ENCODE data around the gene CSNK1D.

CSNK1D gene

DNA sequence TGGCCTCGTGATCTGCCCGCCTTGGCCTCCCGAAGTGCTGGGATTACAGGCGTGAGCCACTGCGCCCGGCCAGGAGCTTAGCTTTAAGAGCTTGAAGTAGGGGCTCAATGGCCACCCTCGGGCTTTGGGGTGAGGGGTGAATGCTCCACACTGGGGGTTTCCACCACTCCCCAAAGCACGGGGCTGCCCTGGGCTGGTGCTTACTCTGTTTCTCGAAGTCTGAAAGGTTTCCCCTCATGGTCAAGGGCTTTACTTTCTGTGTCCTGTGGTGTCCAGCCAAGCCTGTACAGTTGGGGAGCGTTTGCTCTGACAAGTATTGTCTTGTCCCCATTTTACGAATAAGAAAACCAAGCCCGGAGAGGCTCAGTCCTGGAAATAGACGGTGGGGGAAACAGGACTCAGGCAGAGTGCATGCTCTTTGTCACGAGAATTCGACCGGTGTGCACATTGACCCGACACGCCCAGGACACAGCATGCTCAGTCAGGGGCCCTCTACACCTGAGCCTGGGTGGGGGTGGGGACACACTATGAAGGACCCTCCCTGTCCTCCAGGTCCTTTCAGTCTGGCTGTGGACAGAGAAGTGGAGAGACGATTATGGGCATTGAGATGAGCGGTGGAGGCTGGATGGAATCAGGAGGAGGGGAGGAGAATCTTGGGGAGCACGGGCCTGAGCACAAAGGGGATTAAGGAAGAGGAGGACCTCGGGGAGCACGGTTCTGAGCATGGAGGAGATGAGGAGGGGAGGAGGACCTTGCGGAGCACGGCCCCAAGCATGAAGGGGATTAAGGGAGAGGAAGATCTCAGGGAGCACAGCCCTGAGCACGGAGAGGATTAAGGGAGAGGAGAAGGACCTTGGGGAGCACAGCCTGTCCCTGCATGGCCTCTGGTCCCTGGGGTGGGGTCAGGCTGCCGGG lies 36.4 kb upstream of the CSNK1D start:
- DNase-seq, result no peak

DNA sequence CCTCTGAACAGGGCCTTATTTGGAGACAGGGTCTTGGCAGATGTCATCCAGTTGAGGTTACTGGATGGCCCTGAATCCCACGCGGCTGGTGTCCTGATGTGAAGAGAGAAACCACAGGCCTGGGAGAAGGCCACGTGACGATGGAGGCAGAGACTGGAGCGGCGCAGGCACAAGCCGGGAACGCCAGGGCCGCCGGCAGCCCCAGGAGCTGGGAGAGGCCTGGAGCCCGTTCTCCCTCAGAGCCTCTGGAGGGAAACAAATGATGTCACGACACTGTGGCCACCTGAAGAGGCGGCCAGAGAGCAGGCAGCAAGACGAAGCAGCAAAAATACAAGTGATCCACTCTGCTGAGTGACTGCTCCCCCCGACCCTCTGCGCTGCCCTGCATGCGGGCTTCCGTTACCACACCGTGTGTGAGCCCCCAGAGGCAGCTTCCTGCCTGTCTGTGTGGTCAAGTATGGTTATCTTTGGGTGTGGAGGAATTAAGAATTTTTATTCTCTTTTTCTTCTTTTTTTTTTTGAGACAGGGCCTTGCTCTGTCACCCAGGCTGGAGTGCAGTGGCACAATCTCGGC lies 32.3 kb upstream of the CSNK1D start:
- no peak for DNase-seq

DNA sequence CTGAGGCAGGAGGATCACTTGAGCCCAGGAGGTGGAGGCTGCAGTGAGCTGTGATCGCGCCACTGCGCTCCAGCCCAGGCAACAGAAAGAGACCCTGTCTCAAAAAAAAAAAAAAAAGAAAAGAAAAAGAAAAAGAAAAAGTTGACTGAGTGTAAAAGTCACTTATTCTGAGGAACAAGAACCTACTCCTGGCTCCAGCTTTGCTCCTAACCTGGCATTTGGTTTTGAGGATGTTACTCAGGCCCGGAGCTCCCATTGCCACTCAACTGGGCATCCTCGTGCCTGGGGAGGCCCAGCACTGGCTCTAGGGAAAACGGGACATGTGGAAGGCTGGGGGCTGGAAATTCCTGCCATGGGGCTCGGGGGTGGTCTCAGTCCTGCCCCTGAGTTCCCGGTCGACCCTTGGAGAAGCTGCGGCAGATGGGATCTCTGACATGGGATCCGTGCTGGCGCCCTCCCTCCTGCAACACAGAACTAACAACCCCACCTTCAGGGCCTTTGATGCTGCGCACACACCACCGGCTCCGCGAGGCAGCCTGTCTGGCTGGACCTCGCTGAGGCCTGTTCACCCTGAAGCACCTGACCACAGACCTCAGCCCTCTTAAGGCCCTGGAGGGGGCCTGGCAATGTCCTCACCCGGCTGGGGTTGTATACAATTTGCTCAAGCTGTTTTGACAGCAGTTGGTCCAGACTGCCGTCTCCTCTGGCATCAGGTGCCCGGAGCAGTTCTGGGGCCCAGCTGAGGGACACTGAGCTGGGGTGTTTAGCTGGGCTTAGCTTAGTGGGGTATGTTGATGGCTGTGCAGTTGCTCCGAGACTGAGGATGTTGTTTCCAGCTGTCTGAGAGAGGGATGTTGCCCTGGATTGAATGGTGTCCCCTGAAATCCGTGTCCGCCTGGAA lies 31.6 kb upstream of the CSNK1D start:
- no peak for DNase-seq

DNA sequence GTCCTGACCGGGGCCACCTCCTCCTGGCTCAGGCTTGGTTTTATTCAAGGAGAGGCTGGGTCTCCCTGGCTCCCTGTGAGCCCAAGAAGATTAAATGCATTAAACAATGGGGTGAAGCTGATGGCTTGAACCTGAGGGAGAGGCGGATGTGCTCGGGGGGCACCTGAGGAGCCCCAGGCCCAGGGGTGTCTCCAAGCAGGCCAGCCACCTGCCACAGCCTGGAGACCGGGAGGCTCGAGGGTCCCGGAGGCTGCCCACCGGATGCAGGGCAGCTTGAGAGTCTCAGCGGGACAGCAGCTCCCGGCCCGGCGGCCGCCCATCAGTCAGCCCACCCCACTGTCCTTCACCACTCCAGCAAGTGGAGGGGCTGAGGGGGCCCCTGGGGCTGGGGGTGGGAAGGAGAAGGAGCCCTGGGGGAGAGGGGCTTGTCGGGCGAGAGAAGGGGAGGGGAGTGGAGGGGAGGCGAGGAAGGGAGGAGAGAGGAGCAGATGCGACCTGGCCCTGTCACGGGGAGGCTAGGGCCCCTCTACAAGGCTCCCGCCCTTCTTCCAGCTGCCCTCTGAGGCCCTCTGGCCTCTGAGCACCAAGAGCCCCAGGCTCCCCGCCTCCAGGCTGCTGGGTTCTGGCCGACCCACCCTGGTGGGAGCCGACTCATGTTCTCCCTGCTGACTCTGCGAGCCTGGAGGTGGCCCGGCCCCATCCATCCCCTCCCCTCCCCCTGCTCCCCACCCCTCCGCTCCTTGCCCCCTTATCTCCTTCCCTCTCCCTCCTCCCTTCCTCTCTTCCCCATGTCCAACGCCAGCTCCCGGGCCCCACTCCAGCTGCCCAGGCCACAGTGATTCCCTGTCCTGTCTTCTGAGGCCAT lies 30.7 kb upstream of the CSNK1D start:
- DNase-seq, result no peak

DNA sequence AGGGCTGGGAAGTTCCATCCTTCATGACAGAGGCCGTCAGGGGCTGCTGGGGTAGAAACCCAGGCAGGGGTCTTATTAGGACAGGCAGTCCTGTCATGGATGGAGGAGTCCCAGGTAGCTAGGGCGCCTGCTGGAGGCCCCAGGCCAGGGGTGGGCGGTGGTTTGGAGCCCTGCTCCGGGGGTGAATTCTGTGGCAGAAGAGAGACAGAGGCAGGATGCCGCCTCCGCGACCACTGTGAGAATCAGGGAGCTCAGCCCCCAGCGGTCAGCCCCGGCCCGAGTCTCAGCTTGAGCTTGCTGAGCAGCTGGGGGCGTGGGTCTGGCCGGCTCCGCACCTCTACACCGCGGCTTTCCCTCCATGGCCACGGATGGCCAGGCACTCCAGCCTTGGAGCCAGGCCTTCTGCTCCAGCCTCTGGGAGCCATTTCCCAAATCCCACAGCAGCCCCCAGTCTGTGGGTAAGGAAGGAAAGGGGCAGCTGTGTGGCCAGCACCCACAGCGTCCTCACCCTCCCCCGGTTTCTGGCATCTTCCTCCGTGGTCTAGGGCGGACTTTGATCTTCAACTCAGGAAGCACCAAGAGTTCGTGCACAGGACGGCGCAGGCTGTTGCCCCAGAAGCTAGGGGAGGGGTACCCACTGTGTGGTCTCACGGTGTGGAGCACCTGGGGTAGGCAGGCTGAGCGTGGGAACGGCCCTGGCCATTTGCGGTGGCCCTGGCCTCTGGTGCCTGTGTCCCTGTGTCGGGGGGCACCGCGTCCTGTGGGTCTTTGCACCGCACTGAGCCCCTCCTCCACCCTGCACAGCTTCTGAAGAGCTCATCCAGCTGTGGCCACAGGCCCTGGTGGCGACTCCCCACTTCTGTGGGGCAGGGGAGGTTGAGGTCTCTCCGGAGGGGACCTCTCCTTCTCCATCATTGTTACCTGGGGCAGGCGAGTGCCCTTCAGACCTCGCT lies 29.8 kb upstream of the CSNK1D start:
- no peak for DNase-seq

DNA sequence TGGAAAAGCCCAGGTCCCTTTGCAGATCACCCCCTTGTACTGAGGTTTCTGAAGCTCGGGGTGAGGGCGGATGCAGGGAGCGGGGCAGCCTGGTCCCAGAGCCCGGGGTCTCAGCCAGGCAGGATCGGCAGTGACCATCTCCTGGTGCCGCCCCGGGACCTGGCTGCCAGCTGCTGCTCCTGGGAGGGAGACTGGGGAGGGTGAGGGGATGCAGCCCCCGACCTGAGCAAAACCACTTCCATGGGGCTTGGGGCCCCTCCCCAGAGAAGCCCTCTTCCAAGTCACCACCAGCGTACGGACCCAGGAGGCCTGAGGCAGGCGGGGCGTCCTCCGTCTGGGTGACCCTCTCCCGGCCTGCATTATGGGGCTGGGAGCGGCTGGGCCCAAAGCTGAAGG lies 29.1 kb upstream of the CSNK1D start:
- no peak for DNase-seq

DNA sequence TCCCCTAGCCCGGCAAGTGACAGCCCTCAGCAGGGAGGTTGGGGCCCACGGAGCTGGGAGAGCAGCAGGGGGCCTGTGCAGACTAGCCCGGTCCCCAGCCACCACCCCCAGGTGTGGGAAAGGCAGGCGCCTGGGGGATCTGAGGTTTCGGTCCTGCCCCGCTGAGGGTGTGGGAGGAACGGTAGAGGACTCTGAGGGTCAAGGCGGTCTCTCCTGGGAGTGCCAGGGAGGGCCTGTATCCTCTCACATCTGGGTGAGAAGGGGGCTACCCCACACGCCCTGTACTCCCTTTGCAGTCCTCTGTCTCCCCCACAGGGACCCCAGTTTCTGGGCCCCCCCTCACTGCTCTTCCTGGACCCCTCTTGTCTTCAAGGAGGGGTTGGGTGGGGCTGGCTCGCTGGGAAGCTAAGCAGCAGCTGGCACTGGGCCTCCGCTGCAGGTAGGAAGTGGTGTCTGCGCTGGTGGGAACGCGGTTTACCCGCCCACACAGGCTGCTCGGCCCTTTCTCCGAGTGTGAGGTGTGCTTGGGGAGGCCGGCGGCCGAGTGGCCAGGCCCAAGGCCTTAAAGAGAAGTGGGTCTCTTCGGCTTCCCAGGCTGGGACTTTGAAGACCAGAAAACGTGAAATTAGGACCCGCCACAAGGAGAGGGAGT lies 28.5 kb upstream of the CSNK1D start:
- no peak for DNase-seq

DNA sequence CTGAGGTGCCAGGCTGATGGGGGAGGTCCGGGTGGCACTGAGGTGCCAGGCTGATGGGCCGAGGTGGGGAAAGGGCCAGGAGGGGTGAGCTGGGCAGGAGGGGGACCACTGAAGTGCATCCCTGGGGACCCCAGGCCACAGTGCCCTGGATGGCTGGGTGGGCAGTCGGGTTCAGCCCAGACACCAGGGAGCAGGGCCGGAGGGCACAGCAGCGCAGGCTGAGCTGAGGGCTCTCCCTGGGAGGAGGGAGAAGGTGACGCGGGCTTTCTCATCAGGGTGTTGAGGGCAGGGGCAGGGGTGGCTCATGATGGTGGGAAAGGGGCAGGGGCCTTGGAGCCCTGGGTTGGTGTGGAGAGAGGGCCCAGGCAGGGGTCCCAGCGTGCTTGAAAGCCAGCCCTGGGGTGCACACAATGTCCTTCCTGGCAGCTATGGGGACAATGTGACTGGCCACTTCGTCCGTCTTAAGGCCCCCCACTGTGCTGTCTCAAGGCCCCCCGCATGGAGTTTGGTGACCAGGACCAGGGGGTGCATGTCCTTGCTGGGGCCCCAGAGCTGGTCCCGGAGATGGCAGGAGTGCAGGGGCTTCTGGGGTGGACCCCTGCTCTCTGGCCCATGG lies 27.9 kb upstream of the CSNK1D start:
- no peak for DNase-seq

DNA sequence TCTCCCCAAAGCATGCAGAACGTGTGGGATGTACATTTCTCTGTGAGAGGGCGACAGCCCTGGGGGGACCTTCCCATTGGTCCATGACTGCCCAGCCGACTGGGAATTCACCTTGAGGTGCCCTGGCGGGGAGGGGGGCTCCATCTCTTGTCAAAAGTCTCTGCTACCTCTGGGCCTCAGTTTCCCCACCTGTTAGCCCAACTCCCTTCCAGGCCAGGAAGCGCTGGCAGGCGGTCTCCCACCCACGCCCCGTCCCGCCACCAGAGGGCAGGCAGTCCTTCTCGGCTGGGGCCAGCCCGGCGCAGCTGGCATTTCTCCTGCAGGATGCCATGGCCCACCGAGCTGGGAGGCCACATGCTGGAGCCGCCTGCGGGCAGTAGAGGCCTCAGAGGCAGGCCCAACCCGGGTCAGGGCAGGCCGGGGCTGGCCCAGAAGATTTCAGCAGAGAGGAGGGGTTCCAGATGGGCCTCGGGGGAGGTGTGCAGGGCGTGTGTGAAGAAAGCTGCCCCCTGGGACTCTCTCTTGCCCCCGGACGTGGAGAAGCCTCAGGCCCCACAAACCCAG lies 27.3 kb upstream of the CSNK1D start:
- peak; percentile 26 to 70 for DNase-seq

DNA sequence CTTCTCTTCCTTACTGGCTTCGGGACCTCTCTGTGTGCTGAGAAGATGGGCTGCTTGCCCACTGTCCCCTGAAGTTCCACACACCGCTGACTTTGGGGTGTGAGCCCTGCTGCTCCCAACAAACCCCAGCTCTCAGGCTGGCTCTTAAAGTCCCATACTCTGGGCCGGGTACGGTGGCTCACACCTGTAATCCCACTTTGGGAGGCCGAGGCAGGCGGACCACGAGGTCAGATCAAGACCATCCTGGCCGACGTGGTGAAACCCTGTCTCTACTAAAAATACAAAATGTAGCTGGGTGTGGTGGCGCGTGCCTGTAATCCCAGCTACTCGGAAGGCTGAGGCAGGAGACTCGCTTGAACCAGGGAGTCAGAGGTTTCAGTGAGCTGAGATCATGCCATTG lies 26.7 kb upstream of the CSNK1D start:
- no peak for DNase-seq

DNA sequence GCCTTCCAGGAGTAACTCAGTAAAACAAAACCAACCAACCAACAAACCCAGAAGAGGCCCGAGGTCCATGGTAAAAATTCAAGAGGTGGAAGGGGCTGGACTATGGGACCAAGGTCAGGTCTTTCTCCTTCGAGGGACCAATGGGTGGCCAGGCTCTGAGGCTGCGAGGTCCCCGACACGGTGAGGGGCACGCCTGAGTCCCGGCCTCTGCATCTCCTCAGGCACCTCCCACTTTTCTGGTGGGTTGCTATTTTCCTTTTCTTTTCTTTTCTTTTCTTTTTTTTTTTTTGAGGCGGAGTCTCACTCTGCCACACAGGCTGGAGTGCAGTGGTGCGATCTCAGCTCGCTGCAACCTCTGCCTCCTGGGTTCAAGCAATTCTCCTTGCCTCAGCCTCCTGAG lies 26.0 kb upstream of the CSNK1D start:
- DNase-seq, result no peak

DNA sequence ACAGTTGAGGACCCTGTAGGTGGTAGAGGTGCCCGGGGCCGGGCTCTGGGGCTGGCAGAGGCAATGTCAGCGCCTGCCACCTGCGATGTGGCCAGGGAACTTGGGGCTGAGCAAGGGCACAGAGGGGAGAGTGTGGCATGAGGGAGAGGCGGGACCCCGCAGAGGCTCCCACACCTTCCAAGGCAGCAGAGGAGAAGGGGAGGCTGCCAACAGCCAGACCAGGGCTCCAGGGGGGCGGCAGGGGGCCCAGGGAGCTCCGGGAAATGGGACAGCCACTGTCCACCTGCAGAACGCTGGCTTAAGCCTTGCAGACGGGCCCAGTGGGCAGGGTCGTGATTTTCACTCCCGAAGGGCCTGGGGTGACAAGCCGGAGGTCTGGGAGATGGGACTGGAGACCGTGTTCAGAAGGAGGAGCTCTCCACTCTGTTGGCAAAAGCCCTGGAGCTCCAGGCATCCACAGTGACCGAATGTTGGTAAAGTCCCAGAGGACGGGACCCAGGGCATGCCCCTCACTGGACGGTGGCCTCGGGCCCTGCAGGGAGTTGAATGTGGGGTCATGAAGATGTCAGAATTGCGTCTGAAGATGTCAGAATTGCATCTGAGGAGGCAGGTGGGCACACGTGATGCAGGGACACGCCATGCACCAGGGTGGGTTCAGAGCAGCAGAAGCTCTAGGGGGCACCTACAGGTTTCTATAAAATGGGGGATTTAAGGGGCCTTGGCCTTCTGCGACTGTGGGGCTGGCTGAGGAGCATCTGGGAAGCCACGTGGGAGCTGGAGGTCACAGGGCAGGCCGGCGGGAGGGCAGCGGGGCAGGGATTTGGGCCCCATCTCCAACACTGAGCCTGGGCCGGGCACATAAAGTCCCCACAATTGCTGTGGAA lies 25.3 kb upstream of the CSNK1D start:
- no peak for DNase-seq

DNA sequence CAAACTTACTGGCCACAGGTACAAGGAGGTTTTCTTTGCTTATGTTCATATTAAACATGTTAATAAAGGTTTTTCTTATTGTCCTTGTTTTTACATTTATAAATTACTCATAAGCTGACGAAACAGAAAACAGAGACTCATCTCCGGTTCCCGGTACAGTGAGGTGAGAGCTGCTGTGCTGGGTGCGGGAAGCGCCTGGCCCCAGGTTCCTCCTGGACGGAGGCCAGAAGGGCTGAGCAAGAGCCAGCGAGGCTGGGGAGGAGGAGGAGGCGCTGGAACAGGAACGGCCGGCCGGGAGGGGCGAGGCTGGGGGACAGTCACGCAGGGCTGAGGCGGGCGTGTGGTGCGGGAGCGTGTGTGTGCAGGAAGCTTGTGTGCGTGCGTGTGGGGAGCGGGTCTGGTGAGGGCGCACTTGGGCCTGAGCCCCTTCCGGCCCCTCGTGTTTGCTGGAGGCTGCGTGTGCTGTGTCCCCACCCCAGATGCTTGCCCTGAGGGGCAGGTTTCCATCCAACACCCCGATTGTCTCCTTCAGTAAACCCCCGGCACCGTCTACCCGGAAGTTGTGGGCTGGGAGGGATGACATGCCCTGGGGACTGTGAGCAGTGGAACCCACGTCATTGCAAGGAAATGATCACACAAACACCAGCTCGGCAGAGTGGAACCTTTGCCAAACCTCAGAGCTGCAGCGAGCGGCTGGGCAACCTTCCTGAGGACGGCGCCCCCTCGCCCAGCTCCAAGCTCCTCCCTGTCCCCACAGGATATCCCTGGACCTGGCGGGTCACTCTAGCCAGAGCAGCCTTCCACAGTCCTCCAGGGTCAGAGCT lies 24.4 kb upstream of the CSNK1D start:
- DNase-seq, result peak; percentile 73 to 87

DNA sequence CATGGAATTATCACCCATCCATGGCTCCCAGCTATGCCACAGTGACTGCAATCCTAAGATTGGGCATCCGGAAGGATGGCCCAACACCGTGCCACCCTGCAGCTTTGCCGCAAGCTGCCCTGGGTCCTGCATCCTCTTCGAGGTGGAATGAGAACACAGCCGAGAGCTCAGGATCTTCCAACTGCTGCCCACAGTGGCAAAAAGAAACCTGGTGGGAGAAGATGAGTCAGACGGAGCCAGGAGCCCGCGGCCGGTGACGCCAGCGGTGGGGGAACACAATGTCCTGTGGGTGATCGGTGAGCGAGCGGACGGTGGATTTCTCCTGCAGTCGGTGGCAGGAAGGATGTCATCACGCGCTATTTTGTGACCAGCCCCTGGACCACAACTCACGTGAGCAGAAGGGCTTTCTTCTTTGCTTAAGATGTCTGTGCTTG lies 23.8 kb upstream of the CSNK1D start:
- peak; percentile 48 to 66 for DNase-seq

DNA sequence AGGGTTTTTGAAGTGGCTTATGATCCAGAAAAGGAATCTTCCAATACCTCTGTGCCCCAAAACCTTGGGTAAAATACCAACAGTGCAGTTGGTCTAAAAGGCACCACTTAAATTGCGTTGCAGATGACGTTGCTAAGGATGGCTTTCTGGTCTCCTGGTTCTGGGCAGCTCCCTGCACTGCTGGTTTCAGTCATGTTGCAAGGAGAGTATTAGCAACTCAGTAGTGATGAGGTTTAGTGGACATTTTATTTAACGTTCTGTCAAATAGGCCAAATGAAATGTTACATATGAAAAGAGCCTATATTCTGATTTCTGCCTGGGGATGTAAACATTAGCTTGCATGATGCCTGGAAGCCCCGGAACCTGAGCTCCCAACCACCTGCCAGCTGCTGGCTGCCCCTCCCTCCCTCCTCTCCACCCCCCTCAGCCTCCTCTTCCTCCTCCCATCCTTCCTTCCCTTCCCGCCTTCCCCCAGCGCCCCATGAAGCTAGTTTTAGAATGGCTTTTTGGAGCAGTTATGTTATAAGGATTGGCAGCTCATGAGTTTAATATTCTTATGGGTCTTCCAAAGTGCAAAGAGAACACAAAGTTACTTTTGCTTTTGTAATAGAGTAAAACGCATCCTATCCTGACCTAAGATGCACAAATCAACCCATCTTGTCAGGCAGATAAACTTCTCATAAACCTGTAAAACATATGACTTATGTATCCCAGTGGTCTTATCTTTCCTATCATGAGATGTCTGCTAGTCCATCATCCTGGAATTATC lies 23.2 kb upstream of the CSNK1D start:
- DNase-seq, result no peak

DNA sequence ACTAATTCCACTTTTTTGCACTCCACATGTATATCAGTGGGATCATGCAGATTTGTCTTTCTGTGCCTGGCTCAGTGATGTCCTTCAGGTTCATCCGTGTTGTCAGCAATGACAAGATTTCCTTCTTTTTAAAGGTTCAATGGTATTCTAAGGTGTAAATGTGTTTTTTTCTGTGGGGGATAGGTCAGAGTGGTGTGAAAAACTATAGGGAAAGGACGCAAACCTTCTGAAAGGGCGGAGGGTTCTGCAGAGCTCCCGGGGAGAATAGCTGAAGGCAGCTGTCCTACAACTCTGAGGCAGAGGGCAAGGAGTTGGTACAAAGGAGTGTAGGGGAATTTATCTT lies 21.9 kb upstream of the CSNK1D start:
- DNase-seq, result no peak

DNA sequence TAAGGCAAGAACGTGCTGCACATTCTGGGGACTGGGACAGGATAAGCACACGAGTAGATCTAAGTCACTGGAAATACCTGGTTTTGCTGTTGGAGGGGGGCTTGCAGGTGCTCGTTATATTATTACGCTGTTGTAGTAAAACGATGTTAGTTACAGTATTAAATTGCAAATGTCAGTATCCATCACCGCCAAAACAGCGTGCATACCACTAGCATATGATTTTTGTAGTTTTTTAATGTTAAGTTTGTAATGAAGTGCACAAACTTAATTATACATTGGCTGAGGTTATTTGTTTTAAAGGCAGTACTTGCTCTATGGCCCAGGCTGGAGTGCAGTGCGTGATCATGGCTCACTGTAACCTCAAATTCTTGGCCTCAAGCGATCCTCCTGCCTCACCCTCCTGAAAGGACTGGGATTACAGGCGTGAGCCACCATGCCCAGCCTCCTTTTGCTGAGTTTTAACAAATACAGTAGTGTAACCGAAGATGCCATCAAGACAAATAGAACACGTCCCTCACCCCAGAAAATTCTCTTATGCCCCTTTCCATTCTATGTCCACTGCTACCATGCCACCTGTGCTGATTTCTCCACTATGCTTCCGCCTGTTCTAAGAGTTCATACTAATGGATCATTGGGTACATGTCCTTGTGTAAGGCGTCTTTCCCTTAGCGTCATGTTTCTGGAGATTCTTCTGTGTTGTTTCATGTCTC lies 20.7 kb upstream of the CSNK1D start:
- DNase-seq, result no peak
